A673 (cell line): ENCODE results near the gene PCLO. TPM values are rescaled to one million over a fixed set of nuclear protein-coding genes. Genes with fewer than 3 reads are reported as not detected.

Source experiments
- BruUV-seq: library from RNA; stranded (reverse); fragments of 400-500 nt; replicated peaks from 2 replicates; lab custom pipeline; 2021; lab: Mats Ljungman, UMichigan
- CTCF ChIA-PET: fragments of 300-600 bp; sonication (Branson Sonifier 250); formaldehyde crosslinking; loops from one replicate; lab custom pipeline; 2022; ENCODE audit warnings: antibody characterized with exemption; lab: Charles Lee
- POLR2A ChIA-PET: fragments of 300-600 bp; sonication (Branson Sonifier 250); formaldehyde crosslinking; loops from one replicate; lab custom pipeline; 2022; ENCODE audit warnings: antibody characterized with exemption; ENCODE audit not compliant: low non-redundant PET; lab: Charles Lee
- DNase-seq: peaks from one replicate; pipeline ENCODE4 v3.0.0-alpha.2; 2015; ENCODE audit warnings: low spot score
- H3K27ac ChIP-seq: fragments of 200-600 bp; sonication (generic); 2 replicates; pipeline ENCODE4 v1.5.1; 2016; ENCODE audit warnings: mixed run types, low read depth, mild to moderate bottlenecking, mixed read lengths, antibody characterized with exemption, low read length; ENCODE audit not compliant: poor library complexity, severe bottlenecking
- H3K27me3 ChIP-seq: fragments of 200-600 bp; sonication (generic); replicated peaks from 2 replicates; pipeline ENCODE4 v1.6.1; 2017; ENCODE audit warnings: mixed run types, low read depth, mild to moderate bottlenecking, mixed read lengths, antibody characterized with exemption, low read length; ENCODE audit not compliant: insufficient read depth, poor library complexity
- H3K36me3 ChIP-seq: fragments of 200-600 bp; sonication (generic); 2 replicates; pipeline ENCODE4 v1.6.1; 2016; ENCODE audit warnings: mixed run types, mild to moderate bottlenecking, mixed read lengths, antibody characterized with exemption, low read length; ENCODE audit not compliant: insufficient read depth, poor library complexity, severe bottlenecking
- H3K4me1 ChIP-seq: fragments of 200-600 bp; sonication (generic); 2 replicates; pipeline ENCODE4 v1.6.1; 2017; ENCODE audit warnings: mixed run types, mild to moderate bottlenecking, mixed read lengths, antibody characterized with exemption, low read length; ENCODE audit not compliant: insufficient read depth, poor library complexity, severe bottlenecking
- H3K4me3 ChIP-seq: fragments of 200-600 bp; sonication (generic); 2 replicates; pipeline ENCODE4 v1.5.1; 2016; ENCODE audit warnings: low read depth, mixed run types, mild to moderate bottlenecking, mixed read lengths, low read length; ENCODE audit not compliant: poor library complexity, severe bottlenecking
- H3K9me3 ChIP-seq: fragments of 200-600 bp; sonication (generic); 2 replicates; pipeline ENCODE4 v1.6.1; 2016; ENCODE audit warnings: mixed run types, low read depth, mild to moderate bottlenecking, mixed read lengths, antibody characterized with exemption, low read length; ENCODE audit not compliant: poor library complexity, severe bottlenecking
- EZH2 ChIP-seq: fragments of 200-600 bp; sonication (generic); IDR thresholded peaks from 2 replicates; pipeline ENCODE4 v1.6.1; 2017; ENCODE audit warnings: borderline replicate concordance, low read depth, mild to moderate bottlenecking, mixed read lengths, antibody characterized with exemption, low read length; ENCODE audit not compliant: poor library complexity, severe bottlenecking
- intact Hi-C: fragments of 100-400 bp; cut with micrococcal nuclease; formaldehyde crosslinking; loops from one replicate; pipeline ENCODE4 v1.10.0; 2022; ENCODE audit not compliant: unreplicated experiment
- total RNA-seq: library from RNA; stranded (reverse); gene quantifications from 2 replicates; pipeline ENCODE4 v1.2.3, GENCODE V29; 2021
- TF ChIP-seq, protein P1 (sequence below): fragments of 300-800, 200-600 bp; sonication (generic); conservative IDR thresholded peaks from 2 replicates; pipeline ENCODE4 v1.5.1; 2017; ENCODE audit warnings: low read depth, mild to moderate bottlenecking, antibody characterized with exemption, low read length, moderate library complexity, mixed read lengths

Gene PCLO
- total RNA-seq, 1 experiment from 2014 or later, result 2.1 TPM

GRCh38 chr7:82957521-82957920, 205.2 kb downstream of the PCLO start:
- H3K4me3 ChIP-seq, result no peak overlapping the region
- DNase-seq, result no peak
- no peak overlapping the region for H3K27ac ChIP-seq
- H3K36me3 ChIP-seq, result no peaks in the 10 kb centered on the region
- intact Hi-C loops, result loop anchor here (10.0 kb wide), 1 partner anchor 213 kb away; no protein-coding TSS in a partner anchor
- CTCF ChIA-PET, result no interaction called here
- H3K27me3 ChIP-seq, result peaks cover 8% of the 10 kb centered on the region
- no peaks in the 10 kb centered on the region for H3K4me1 ChIP-seq
- TF ChIP-seq, protein P1, sequence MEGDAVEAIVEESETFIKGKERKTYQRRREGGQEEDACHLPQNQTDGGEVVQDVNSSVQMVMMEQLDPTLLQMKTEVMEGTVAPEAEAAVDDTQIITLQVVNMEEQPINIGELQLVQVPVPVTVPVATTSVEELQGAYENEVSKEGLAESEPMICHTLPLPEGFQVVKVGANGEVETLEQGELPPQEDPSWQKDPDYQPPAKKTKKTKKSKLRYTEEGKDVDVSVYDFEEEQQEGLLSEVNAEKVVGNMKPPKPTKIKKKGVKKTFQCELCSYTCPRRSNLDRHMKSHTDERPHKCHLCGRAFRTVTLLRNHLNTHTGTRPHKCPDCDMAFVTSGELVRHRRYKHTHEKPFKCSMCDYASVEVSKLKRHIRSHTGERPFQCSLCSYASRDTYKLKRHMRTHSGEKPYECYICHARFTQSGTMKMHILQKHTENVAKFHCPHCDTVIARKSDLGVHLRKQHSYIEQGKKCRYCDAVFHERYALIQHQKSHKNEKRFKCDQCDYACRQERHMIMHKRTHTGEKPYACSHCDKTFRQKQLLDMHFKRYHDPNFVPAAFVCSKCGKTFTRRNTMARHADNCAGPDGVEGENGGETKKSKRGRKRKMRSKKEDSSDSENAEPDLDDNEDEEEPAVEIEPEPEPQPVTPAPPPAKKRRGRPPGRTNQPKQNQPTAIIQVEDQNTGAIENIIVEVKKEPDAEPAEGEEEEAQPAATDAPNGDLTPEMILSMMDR, result no peak
- TF ChIP-seq EZH2, result no peak
- no peaks in the 10 kb centered on the region for H3K9me3 ChIP-seq
- POLR2A ChIA-PET, result no interaction called here
- no TSS peak for BruUV-seq

DNA sequence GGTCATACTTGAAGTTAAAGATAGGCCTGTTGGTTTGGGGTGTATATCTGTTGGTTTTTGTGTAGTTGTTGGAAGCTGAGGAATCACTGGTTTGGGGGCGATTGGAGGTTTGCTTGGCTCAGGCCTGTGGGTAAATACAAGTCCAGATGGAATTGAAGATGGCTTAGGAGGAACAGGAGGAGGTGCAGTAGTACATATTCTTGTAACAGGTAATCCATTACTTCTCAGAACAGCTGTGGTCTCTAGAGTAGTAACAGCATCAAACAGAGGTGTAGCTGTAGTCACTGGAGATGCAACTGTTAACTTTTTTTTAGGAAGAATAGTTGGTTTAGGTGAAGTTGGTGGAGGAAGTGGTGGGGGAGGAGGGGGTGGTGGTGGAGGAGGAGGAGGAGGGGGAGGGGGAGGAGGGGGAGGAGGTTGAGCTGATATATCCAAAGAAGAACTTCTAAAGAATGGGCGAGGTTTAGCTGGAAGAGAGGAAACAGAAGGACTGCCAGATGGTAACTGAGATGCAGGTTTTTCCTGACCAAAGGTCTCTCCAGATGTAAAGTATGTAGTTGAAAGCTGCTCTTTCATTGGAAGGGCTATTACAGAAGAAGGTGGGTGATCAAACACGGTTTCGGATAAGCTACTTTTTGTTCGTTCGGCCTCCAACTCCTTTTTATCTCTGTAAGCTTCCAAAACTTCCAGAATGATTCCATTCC, 209.2 kb downstream of the PCLO start:
- no peak for DNase-seq
- Histone ChIP-seq H3K9me3 (no peaks in the 10 kb centered on the region), H3K27ac (no peak overlapping the region), H3K4me1 (no peaks in the 10 kb centered on the region), H3K4me3 (no peak overlapping the region), H3K36me3 (no peaks in the 10 kb centered on the region), H3K27me3 (peaks cover 11% of the 10 kb centered on the region)
- no TSS peak for BruUV-seq
- TF ChIP-seq EZH2, result no peak
- TF ChIP-seq, protein P1, result no peak
- intact Hi-C loops, result loop anchor here (10.0 kb wide), 1 partner anchor 209 kb away; no protein-coding TSS in a partner anchor
- ChIA-PET POLR2A (no interaction called here), CTCF (no interaction called here)

DNA sequence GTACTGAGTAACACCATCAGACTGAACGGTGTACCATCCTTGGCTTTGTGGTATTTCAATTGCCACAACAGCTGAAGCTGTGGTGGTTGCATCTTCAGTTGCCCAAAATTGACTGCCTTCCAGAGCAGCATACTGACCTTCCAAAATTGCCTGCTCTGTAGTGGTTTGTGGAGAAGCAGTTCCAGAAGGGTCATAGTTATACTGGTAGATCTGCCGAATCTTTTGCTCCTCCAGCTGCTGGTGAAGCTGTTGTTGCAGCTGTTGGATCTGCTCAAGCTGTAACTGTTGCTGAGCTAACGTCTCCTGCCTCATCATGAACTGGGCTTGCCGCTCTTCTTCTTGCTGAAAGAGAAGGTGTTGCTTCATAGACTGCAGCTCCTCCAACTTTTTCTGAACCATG, 212.2 kb downstream of the PCLO start:
- BruUV-seq, result no TSS peak
- no peak for DNase-seq
- intact Hi-C loops, result loop anchor here (10.0 kb wide), 1 partner anchor 206 kb away; no protein-coding TSS in a partner anchor
- no peak overlapping the region for H3K4me3 ChIP-seq
- H3K9me3 ChIP-seq, result no peaks in the 10 kb centered on the region
- H3K27ac ChIP-seq, result no peak overlapping the region
- no peak for TF ChIP-seq EZH2
- TF ChIP-seq, protein P1, result no peak
- no peaks in the 10 kb centered on the region for H3K4me1 ChIP-seq
- CTCF ChIA-PET, result no interaction called here
- H3K36me3 ChIP-seq, result no peaks in the 10 kb centered on the region
- peaks cover 4% of the 10 kb centered on the region for H3K27me3 ChIP-seq
- POLR2A ChIA-PET, result no interaction called here
